ENCODE measurements around the gene CMTM7.
A peak's percentile ranks its signal among the peaks of the same experiment; 100 is the strongest.

Gene CMTM7

GRCh38 chr3:32403663-32404062 lies 12.0 kb downstream of the CMTM7 start (continued):
- no peak for TF ChIP-seq PRDM4 (tag by site-specific recombination; IDR thresholded peaks at IDR 0.05)
- 0 out of 2 replicates have a peak, but pooled peaks have one; percentile 15 for TF ChIP-seq ZNF629 (tag by site-specific recombination; IDR thresholded peaks at IDR 0.05)
- TF ChIP-seq ZBTB44 (tag by site-specific recombination; IDR thresholded peaks at IDR 0.05), result no peak
- 0 out of 2 replicates have a peak, but pooled peaks have one; percentile 49 for TF ChIP-seq IKZF3 (tag by site-specific recombination; IDR thresholded peaks at IDR 0.05)
- no peak for TF ChIP-seq ZNF335 (tag by site-specific recombination; conservative IDR thresholded peaks at IDR 0.05)
- no peak for TF ChIP-seq ZNF362 (tag by site-specific recombination; IDR thresholded peaks at IDR 0.05)
- TF ChIP-seq ZNF18 (tag by site-specific recombination; IDR thresholded peaks at IDR 0.05), result no peak
- no peak for TF ChIP-seq ZNF658 (tag by site-specific recombination; IDR thresholded peaks at IDR 0.05)
- no peak for TF ChIP-seq ZNF624 (tag by site-specific recombination; IDR thresholded peaks at IDR 0.05)
- no peak for TF ChIP-seq ZNF473 (tag by site-specific recombination; IDR thresholded peaks at IDR 0.05)

- CTCF ChIA-PET, result interaction anchor here (0.6 to 0.9 kb wide), 2 partner anchors 42 to 64 kb away, joined by 3 read pairs; no protein-coding TSS in a partner anchor
- TF ChIP-seq ZNF112 (tag by site-specific recombination; IDR thresholded peaks at IDR 0.05) (no peak), ZNF830 (tag by site-specific recombination; IDR thresholded peaks at IDR 0.05; ENCODE audit: low read depth) (no peak), ZNF10 (tag by site-specific recombination; IDR thresholded peaks at IDR 0.05) (peak; percentile 97), ZBTB26 (tag by site-specific recombination; optimal IDR thresholded peaks at IDR 0.05) (no peak), KLF10 (tag by site-specific recombination; IDR thresholded peaks at IDR 0.05) (no peak)
- Histone ChIP-seq H3K9me3 (ENCODE audit: control insufficient read depth, insufficient read depth, low read depth, low read length) (no peaks in the 10 kb centered on the region), H3K4me3 (ENCODE audit: low read depth, low read length) (no peak overlapping the region), H3K4me1 (ENCODE audit: control insufficient read depth, insufficient read depth, low read length) (peaks cover 5% of the 10 kb centered on the region; the same call in 1 of the 2 replicates), H3K36me3 (ENCODE audit: control insufficient read depth in 2 of 2, insufficient read depth in 1 of 2, low read length in 2 of 2) (no peaks in the 10 kb centered on the region), H3K27ac (ENCODE audit: extremely low read depth, low read depth, low read length) (no peak overlapping the region)
- POLR2A ChIA-PET, result no interaction called here
These were observed 13.1 kb downstream of the CMTM7 start for GRCh38 chr3:32404714-32405113.

- H3K4me1 ChIP-seq (ENCODE audit: control insufficient read depth, insufficient read depth, low read length), result peaks cover 5% of the 10 kb centered on the region; the same call in 1 of the 2 replicates
- peak; percentile 21; the same call in 1 of the 2 replicates for TF ChIP-seq ZIC2 (tag by site-specific recombination; IDR thresholded peaks at IDR 0.05)
- no peak for TF ChIP-seq ZNF350 (tag by site-specific recombination; IDR thresholded peaks at IDR 0.05)
- TF ChIP-seq HOXC10 (CRISPR knock-in tag; IDR thresholded peaks at IDR 0.05), result no peak
- no peak overlapping the region for H3K27ac ChIP-seq (ENCODE audit: extremely low read depth, low read depth, low read length)
- H3K4me3 ChIP-seq (ENCODE audit: low read depth, low read length), result no peak overlapping the region
- ChIA-PET CTCF (interaction anchor here (0.6 to 0.9 kb wide), 2 partner anchors 42 to 64 kb away, joined by 3 read pairs; no protein-coding TSS in a partner anchor), POLR2A (no interaction called here)
- no peaks in the 10 kb centered on the region for H3K36me3 ChIP-seq (ENCODE audit: control insufficient read depth in 2 of 2, insufficient read depth in 1 of 2, low read length in 2 of 2)
- H3K9me3 ChIP-seq (ENCODE audit: control insufficient read depth, insufficient read depth, low read depth, low read length), result no peaks in the 10 kb centered on the region
These were observed 13.5 kb downstream of the CMTM7 start for GRCh38 chr3:32405155-32405554.

Measured in HEK293 (cell line).